Measurements from ENCODE around the gene ARPC5. TPM values are rescaled to one million over a fixed set of nuclear protein-coding genes. Genes with fewer than 3 reads are reported as not detected.

The ARPC5 gene
- total and polyA plus RNA-seq, 9 of the 15 experiments (the other 6 are each of a cell fraction or from before 2014, with no cell fraction given): 71.8 to 150 (median 91.6) TPM

- no peak for TF ChIP-seq ZNF143 (CRISPR knock-in tag; IDR thresholded peaks at IDR 0.05)
- TF ChIP-seq THAP7 (CRISPR knock-in tag; IDR thresholded peaks at IDR 0.05): no peak
- no peak for TF ChIP-seq ADNP (tag; IDR thresholded peaks at IDR 0.05)
- no peak for TF ChIP-seq STAT5B (CRISPR knock-in tag; IDR thresholded peaks at IDR 0.05)
- TF ChIP-seq HMGXB4 (CRISPR knock-in tag; IDR thresholded peaks at IDR 0.05): no peak
Observed at GRCh38 chr1:183651612-183652011, 16.0 kb upstream of the ARPC5 start (continued).

GRCh38 chr1:183648042-183648441 lies 12.5 kb upstream of the ARPC5 start:
- H3K36me3 ChIP-seq (ENCODE audit: control insufficient read depth, insufficient read depth, low read length): no peaks in the 10 kb centered on the region
- no peaks in the 10 kb centered on the region for H4K20me1 ChIP-seq (replicated peaks; ENCODE audit: control insufficient read depth, insufficient read depth, low read length)
- BruUV-seq (replicated peaks): no TSS peak
- ATAC-seq (no peak), DNase-seq (ENCODE audit: extremely low read depth in 1 of 4, low spot score in 3 of 4) (no peak), FAIRE-seq (no peak)
- peaks cover 0 to 5% of the 10 kb centered on the region in 2 experiments; a peak in 1 of 5 replicates for H3K4me1 ChIP-seq (replicated peaks in 1 of 2; ENCODE audit: control insufficient read depth in 2 of 2, insufficient read depth in 2 of 2, low read length in 2 of 2)
- in situ Hi-C loops (cut with MboI): no loop called here
- no peaks in the 10 kb centered on the region for H3K9me1 ChIP-seq (ENCODE audit: control insufficient read depth, insufficient read depth, low read length)
- 18% methylated on average over 8 of the region's 8 CpGs for WGBS (ENCODE audit: insufficient coverage, low coverage, missing lambda C conversion rate)
- no peak overlapping the region for H3K27ac ChIP-seq (ENCODE audit: extremely low read depth, low read depth, low read length)
- H3K27me3 ChIP-seq (ENCODE audit: control insufficient read depth in 2 of 2, insufficient read depth in 2 of 2, low read length in 2 of 2): peaks cover 2 to 12% of the 10 kb centered on the region in 2 experiments; a peak in 4 of 5 replicates
- no peak overlapping the region for H3K4me2 ChIP-seq (ENCODE audit: insufficient read depth, low read length)
- no peaks in the 10 kb centered on the region for H3K79me2 ChIP-seq (ENCODE audit: control insufficient read depth, insufficient read depth, low read length)
- TF ChIP-seq ADNP (tag; IDR thresholded peaks at IDR 0.05) (no peak), C11orf30 (IDR thresholded peaks at IDR 0.05; ENCODE audit: low read depth) (peak; percentile 22; the same call in 1 of the 2 replicates), ZNF316 (IDR thresholded peaks at IDR 0.05) (peak; percentile 67)
- POLR2A ChIA-PET: interaction anchor here (0.9 to 1.1 kb wide), 3 partner anchors 10 to 14 kb away, joined by 3 read pairs; partner anchors contain the start of gene ARPC5
- no peak overlapping the region for H3K4me3 ChIP-seq
- no peaks in the 10 kb centered on the region for H3K9me3 ChIP-seq (replicated peaks; ENCODE audit: control insufficient read depth, insufficient read depth, low read depth, low read length)
- H3K9ac ChIP-seq (ENCODE audit: insufficient read depth in 1 of 2, low read depth in 2 of 2, low read length in 2 of 2): no peak overlapping the region
- CTCF ChIA-PET (ENCODE audit: low intra/inter-chr PET ratio): no interaction called here
- intact Hi-C loops (cut with micrococcal nuclease): no loop called here
- no peak overlapping the region for H2AFZ ChIP-seq (ENCODE audit: low read depth, low read length)

Measured in K562 (cell line).